Common myeloid progenitor, CD34-positive (primary cell): ENCODE results near the gene RUNX1.

Source experiments
- CTCF ChIA-PET: fragments of 350-600 bp; sonication (Branson Sonifier 250); formaldehyde crosslinking; loops from one replicate; lab custom pipeline; 2021; ENCODE audit warnings: antibody characterized with exemption; lab: Charles Lee
- POLR2A ChIA-PET: fragments of 350-600 bp; sonication (Branson Sonifier 250); formaldehyde crosslinking; loops from one replicate; lab custom pipeline; 2021; ENCODE audit warnings: antibody characterized with exemption; lab: Charles Lee
- DNase-seq, 3 donors: peaks; one replicate each; pipeline versions ENCODE4 v3.0.0 to v3.0.0-alpha.2; 2013
- H3K27ac ChIP-seq, 2 experiments: 1 replicate in 1 of 2; 2 replicates in 1 of 2; pipeline ENCODE4 v1.7.0; 2013; ENCODE audit warnings: inconsistent platforms in 2 of 2, low read length in 2 of 2, mild to moderate bottlenecking in 2 of 2, low read depth in 1 of 2, moderate library complexity in 1 of 2; ENCODE audit not compliant: severe bottlenecking in 2 of 2, insufficient read depth in 1 of 2, poor library complexity in 1 of 2
- H3K27me3 ChIP-seq, 5 experiments: replicated peaks in 2 of 5; 1 replicate in 3 of 5; 2 replicates in 2 of 5; pipeline versions ENCODE4 v1.6.1 to v1.7.0; 2013; ENCODE audit warnings: low read length in 4 of 5, mild to moderate bottlenecking in 2 of 5, moderate library complexity in 2 of 5, inconsistent platforms in 1 of 5; ENCODE audit not compliant: insufficient read depth in 5 of 5, control insufficient read depth in 4 of 5
- H3K36me3 ChIP-seq, 4 experiments: 1 replicate in 2 of 4; 2 replicates in 2 of 4; pipeline versions ENCODE4 v1.6.1 to v1.7.0; 2013; ENCODE audit warnings: low read length in 3 of 4, control low read depth in 1 of 4, mild to moderate bottlenecking in 1 of 4; ENCODE audit not compliant: control insufficient read depth in 4 of 4, insufficient read depth in 4 of 4
- H3K4me1 ChIP-seq, 4 experiments: 1 replicate in 3 of 4; 2 replicates in 1 of 4; pipeline versions ENCODE4 v1.6.1 to v1.7.1; 2013; ENCODE audit warnings: low read length in 3 of 4, mild to moderate bottlenecking in 3 of 4, control low read depth in 1 of 4, inconsistent platforms in 1 of 4, moderate library complexity in 1 of 4; ENCODE audit not compliant: control insufficient read depth in 4 of 4, insufficient read depth in 4 of 4; ENCODE audit errors: control extremely low read depth in 1 of 4
- H3K4me3 ChIP-seq, 7 experiments: 1 replicate in 4 of 7; 2 replicates in 3 of 7; pipeline versions ENCODE4 v1.5.1 to v1.7.0; 2013; ENCODE audit warnings: mild to moderate bottlenecking in 7 of 7, low read length in 6 of 7, moderate library complexity in 6 of 7, inconsistent platforms in 2 of 7, low read depth in 2 of 7, control low read depth in 1 of 7; ENCODE audit not compliant: insufficient read depth in 4 of 7, control insufficient read depth in 1 of 7; ENCODE audit errors: extremely low read depth in 1 of 7
- H3K9me3 ChIP-seq, 5 experiments: 1 replicate in 4 of 5; 2 replicates in 1 of 5; pipeline versions ENCODE4 v1.6.1 to v1.7.1; 2013; ENCODE audit warnings: low read length in 4 of 5, mild to moderate bottlenecking in 2 of 5, inconsistent platforms in 1 of 5, low read depth in 1 of 5, moderate library complexity in 1 of 5; ENCODE audit not compliant: control insufficient read depth in 4 of 5, insufficient read depth in 2 of 5; ENCODE audit errors: control extremely low read depth in 1 of 5
- WGBS: methylation state at CpG from one replicate; pipeline ENCODE4 v1.1.5; 2013; ENCODE audit not compliant: insufficient coverage; 5-methylcytosine and 5-hydroxymethylcytosine counted together

Gene RUNX1

GRCh38 chr21:35020902-35021301, 28.2 kb downstream of the RUNX1 start:
- no peak overlapping the region for H3K4me3 ChIP-seq
- no peaks in the 10 kb centered on the region for H3K27me3 ChIP-seq
- POLR2A ChIA-PET, result interaction anchor here (0.6 to 1.6 kb wide), 3 partner anchors 27 to 371 kb away, joined by 4 read pairs; no protein-coding TSS in a partner anchor
- H3K4me1 ChIP-seq, result peaks cover 32 to 86% (median 50%) of the 10 kb centered on the region in 4 experiments
- no CpG with 5 or more reads among the region's 1 CpG for WGBS
- peaks cover 12 to 68% (median 50%) of the 10 kb centered on the region in 4 experiments for H3K36me3 ChIP-seq
- CTCF ChIA-PET, result interaction anchor here (1.0 to 2.9 kb wide), 9 partner anchors 9 to 131 kb away, joined by 3 to 12 read pairs (median 7); no protein-coding TSS in a partner anchor
- no peak for DNase-seq
- H3K27ac ChIP-seq, result peak overlapping the region; percentile 25 to 35
- H3K9me3 ChIP-seq, result no peaks in the 10 kb centered on the region

- no peaks in the 10 kb centered on the region for H3K9me3 ChIP-seq
- DNase-seq, result peak in 2 of 3 donors; percentile 65 to 72
- H3K36me3 ChIP-seq, result peaks cover 14 to 73% (median 52%) of the 10 kb centered on the region in 4 experiments
- POLR2A ChIA-PET, result interaction anchor here (0.8 to 1.6 kb wide), 2 partner anchors 27 to 132 kb away, joined by 4 read pairs; no protein-coding TSS in a partner anchor
- peaks cover 32 to 86% (median 46%) of the 10 kb centered on the region in 4 experiments for H3K4me1 ChIP-seq
- no peak overlapping the region for H3K4me3 ChIP-seq
- CTCF ChIA-PET, result interaction anchor here (1.4 to 2.6 kb wide), 5 partner anchors 9 to 32 kb away, joined by 5 to 12 read pairs (median 7); no protein-coding TSS in a partner anchor
- no peaks in the 10 kb centered on the region for H3K27me3 ChIP-seq
- peak overlapping the region in 1 of 2 experiments; percentile 35 for H3K27ac ChIP-seq
- 50% methylated on average over 2 of the region's 4 CpGs for WGBS
Measured at GRCh38 chr21:35020436-35020835, 28.7 kb downstream of the RUNX1 start.

DNA sequence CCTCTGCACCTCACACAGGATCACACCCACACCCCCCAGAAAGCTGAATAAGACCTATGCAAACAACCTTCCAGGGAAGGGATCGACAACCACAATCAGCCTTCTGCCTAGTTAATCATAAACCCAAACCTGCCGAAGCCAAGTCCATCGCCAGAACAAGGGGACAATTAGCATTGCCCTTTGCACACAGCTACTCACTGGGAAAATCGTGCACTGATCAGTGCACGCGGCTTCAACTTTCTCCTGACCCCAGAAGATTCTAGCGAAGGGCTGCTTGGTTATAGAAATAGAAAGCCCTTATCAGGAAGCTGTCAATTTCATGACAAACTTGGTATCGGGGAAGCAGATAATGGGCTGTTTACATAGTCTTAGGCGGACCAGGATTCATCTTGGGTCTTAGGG, 29.5 kb downstream of the RUNX1 start:
- POLR2A ChIA-PET, result no interaction called here
- H3K4me1 ChIP-seq, result peaks cover 24 to 86% (median 41%) of the 10 kb centered on the region in 4 experiments
- CTCF ChIA-PET, result interaction anchor here (2.3 kb wide), 1 partner anchor 12 kb away, joined by 8 read pairs; no protein-coding TSS in a partner anchor

DNA sequence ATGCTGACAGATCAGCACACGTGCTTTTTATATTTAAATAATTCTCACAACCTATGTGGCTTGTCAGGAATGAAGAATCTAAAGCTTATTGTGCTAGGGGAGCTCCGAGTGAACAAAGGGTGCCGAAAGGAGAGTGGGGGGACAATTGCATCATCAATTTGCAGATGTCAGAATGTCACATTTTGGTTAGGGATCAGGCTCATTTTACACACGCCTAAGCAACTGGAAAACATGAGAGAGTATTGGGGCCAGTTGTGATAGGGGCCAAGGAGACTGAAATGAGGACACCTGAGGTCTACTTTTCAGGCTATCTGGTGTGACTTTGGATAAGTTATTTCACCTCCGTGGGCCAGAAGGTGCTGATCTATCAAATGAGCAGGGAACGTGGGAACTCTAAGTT, 31.8 kb downstream of the RUNX1 start:
- H3K27me3 ChIP-seq, result no peaks in the 10 kb centered on the region
- no peaks in the 10 kb centered on the region for H3K9me3 ChIP-seq
- 92% methylated on average over 4 of the region's 6 CpGs for WGBS
- H3K36me3 ChIP-seq, result peaks cover 10 to 79% (median 50%) of the 10 kb centered on the region in 4 experiments
- no peak overlapping the region for H3K4me3 ChIP-seq
- H3K27ac ChIP-seq, result peak overlapping the region in 1 of 2 experiments; percentile 56
- no peak for DNase-seq
- H3K4me1 ChIP-seq, result peaks cover 18 to 87% (median 32%) of the 10 kb centered on the region in 4 experiments
- CTCF ChIA-PET, result interaction anchor here (1.7 to 2.3 kb wide), 4 partner anchors 9 to 64 kb away, joined by 4 to 8 read pairs (median 6); no protein-coding TSS in a partner anchor
- POLR2A ChIA-PET, result no interaction called here

More for the DNA sequence above, 29.5 kb downstream of the RUNX1 start:
- WGBS, result 94% methylated on average over 7 of the region's 9 CpGs
- no peaks in the 10 kb centered on the region for H3K9me3 ChIP-seq
- no peak overlapping the region for H3K4me3 ChIP-seq
- no peak for DNase-seq
- no peaks in the 10 kb centered on the region for H3K27me3 ChIP-seq
- H3K27ac ChIP-seq, result peak overlapping the region in 1 of 2 experiments; percentile 49
- peaks cover 14 to 81% (median 57%) of the 10 kb centered on the region in 4 experiments for H3K36me3 ChIP-seq

GRCh38 chr21:35016517-35017188, 32.4 kb downstream of the RUNX1 start:
- ChIA-PET POLR2A (interaction anchor here (1.7 kb wide), 1 partner anchor 128 kb away, joined by 3 read pairs; no protein-coding TSS in a partner anchor), CTCF (interaction anchor here (1.1 to 2.8 kb wide), 4 partner anchors 9 to 63 kb away, joined by 4 to 10 read pairs (median 6); no protein-coding TSS in a partner anchor)
- no peak for DNase-seq
- Histone ChIP-seq H3K27me3 (no peaks in the 10 kb centered on the region), H3K36me3 (peaks cover 8 to 73% (median 44%) of the 10 kb centered on the region in 4 experiments), H3K4me3 (no peak overlapping the region), H3K9me3 (no peaks in the 10 kb centered on the region), H3K27ac (peak overlapping the region in 1 of 2 experiments; percentile 56), H3K4me1 (peaks cover 18 to 87% (median 30%) of the 10 kb centered on the region in 4 experiments)
- WGBS, result no CpG with 5 or more reads among the region's 1 CpG

DNA sequence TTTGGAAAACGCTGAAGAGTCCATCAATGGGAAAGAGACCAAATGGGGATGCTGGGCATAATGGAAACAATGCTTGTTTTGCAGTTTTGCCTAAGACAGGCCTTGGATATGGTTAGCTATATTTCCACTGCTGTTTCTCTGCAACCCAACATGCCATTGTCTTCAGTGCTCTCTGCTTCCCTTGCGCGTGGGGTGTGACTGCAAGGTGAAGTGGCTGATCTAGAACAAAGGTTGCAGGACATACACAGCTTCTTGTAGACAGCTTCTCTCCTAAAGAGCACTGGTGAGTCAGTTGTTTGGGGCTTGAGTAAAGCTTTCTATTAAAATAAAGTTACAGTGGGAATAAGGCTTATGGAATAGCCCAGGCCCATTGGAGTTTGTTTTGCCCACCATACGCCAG, 33.0 kb downstream of the RUNX1 start:
- H3K4me1 ChIP-seq, result peaks cover 19 to 87% (median 28%) of the 10 kb centered on the region in 4 experiments
- H3K4me3 ChIP-seq, result no peak overlapping the region
- whole genome bisulfite sequencing, result 100% methylated on average over 3 of the region's 4 CpGs
- CTCF ChIA-PET, result interaction anchor here (1.1 to 2.8 kb wide), 5 partner anchors 9 to 63 kb away, joined by 3 to 10 read pairs (median 4); no protein-coding TSS in a partner anchor
- H3K36me3 ChIP-seq, result peaks cover 8 to 69% (median 41%) of the 10 kb centered on the region in 4 experiments
- peak overlapping the region in 1 of 2 experiments; percentile 56 for H3K27ac ChIP-seq
- POLR2A ChIA-PET, result interaction anchor here (0.6 to 1.7 kb wide), 2 partner anchors 108 to 127 kb away, joined by 3 read pairs; no protein-coding TSS in a partner anchor
- H3K27me3 ChIP-seq, result no peaks in the 10 kb centered on the region
- no peaks in the 10 kb centered on the region for H3K9me3 ChIP-seq
- no peak for DNase-seq
